ENCODE data around the gene ASPSCR1.

Gene ASPSCR1

GRCh38 chr17:81956607-81957589 lies 20.5 kb upstream of the ASPSCR1 start:
- H3K27me3 ChIP-seq (ENCODE audit: control insufficient read depth in 3 of 3, insufficient read depth in 3 of 3, low read depth in 1 of 3, low read length in 3 of 3): peaks cover 21 to 57% (median 45%) of the 10 kb centered on the region in 3 experiments
- peak overlapping the region; percentile 80 for H3K9ac ChIP-seq (ENCODE audit: low read depth, low read length, poor library complexity)
- H3K27ac ChIP-seq (replicated peaks; ENCODE audit: low read length): no peak overlapping the region
- H4K91ac ChIP-seq (ENCODE audit: low read depth, low read length, poor library complexity): no peak overlapping the region
- no CpG with 5 or more reads among the region's 45 CpGs for WGBS, 2 donors (ENCODE audit: extremely low coverage in 2 of 2, insufficient read length in 2 of 2, insufficient replicate concordance in 1 of 2)
- no peak overlapping the region for H4K8ac ChIP-seq (ENCODE audit: low read depth, low read length)
- H3K4me2 ChIP-seq (ENCODE audit: insufficient read depth, low read length, poor library complexity, severe bottlenecking): no peak overlapping the region
- H2BK12ac ChIP-seq (ENCODE audit: low read length): peak overlapping the region; percentile 94
- no peak overlapping the region for H3K4me3 ChIP-seq (ENCODE audit: low read length in 2 of 2)
- H2BK5ac ChIP-seq (ENCODE audit: low read length): peak overlapping the region; percentile 82
- no peaks in the 10 kb centered on the region for H3K79me1 ChIP-seq (ENCODE audit: low read depth, low read length)
- DNase-seq (ENCODE audit: low spot score): no peak
- H3K36me3 ChIP-seq (replicated peaks in 1 of 2; ENCODE audit: control insufficient read depth in 2 of 2, insufficient read depth in 2 of 2, low read length in 2 of 2): no peaks in the 10 kb centered on the region
- peak overlapping the region; percentile 35 for H2AFZ ChIP-seq (ENCODE audit: low read length)
- no peak overlapping the region for H3K14ac ChIP-seq (ENCODE audit: low read length)
- H2AK5ac ChIP-seq (ENCODE audit: low read depth, low read length): peak overlapping the region; percentile 68
- H3K18ac ChIP-seq (ENCODE audit: low read length): peak overlapping the region; percentile 71
- H2BK120ac ChIP-seq (ENCODE audit: low read depth, low read length): no peak overlapping the region
- peaks cover 0 to 7% of the 10 kb centered on the region in 2 donors for H3K4me1 ChIP-seq (ENCODE audit: control insufficient read depth in 2 of 2, insufficient read depth in 1 of 2, low read depth in 1 of 2, low read length in 2 of 2)
- peak overlapping the region; percentile 55 for H2BK15ac ChIP-seq (ENCODE audit: low read length)
- no peaks in the 10 kb centered on the region for H3K9me3 ChIP-seq (replicated peaks in 1 of 2; ENCODE audit: control insufficient read depth in 2 of 2, insufficient read depth in 1 of 2, low read depth in 1 of 2, low read length in 2 of 2)
- peak overlapping the region; percentile 85 for H3K23ac ChIP-seq (ENCODE audit: low read depth, low read length, poor library complexity)
- H3K4ac ChIP-seq (ENCODE audit: low read length): no peak overlapping the region

GRCh38 chr17:81957691-81958432 lies 19.6 kb upstream of the ASPSCR1 start:
- no peak for DNase-seq (ENCODE audit: low spot score)
- no peak overlapping the region for H3K18ac ChIP-seq (ENCODE audit: low read length)
- peaks cover 1% of the 10 kb centered on the region for H3K79me1 ChIP-seq (ENCODE audit: low read depth, low read length)
- peak overlapping the region; percentile 98 for H2BK12ac ChIP-seq (ENCODE audit: low read length)
- no peak overlapping the region for H2AFZ ChIP-seq (ENCODE audit: low read length)
- no peak overlapping the region for H3K4ac ChIP-seq (ENCODE audit: low read length)
- no peak overlapping the region for H3K4me2 ChIP-seq (ENCODE audit: insufficient read depth, low read length, poor library complexity, severe bottlenecking)
- H3K27me3 ChIP-seq (ENCODE audit: control insufficient read depth in 3 of 3, insufficient read depth in 3 of 3, low read depth in 1 of 3, low read length in 3 of 3): peaks cover 28 to 66% (median 54%) of the 10 kb centered on the region in 3 experiments
- H2BK15ac ChIP-seq (ENCODE audit: low read length): peak overlapping the region; percentile 17
- no peak overlapping the region for H3K27ac ChIP-seq (replicated peaks; ENCODE audit: low read length)
- H3K4me1 ChIP-seq (ENCODE audit: control insufficient read depth in 2 of 2, insufficient read depth in 1 of 2, low read depth in 1 of 2, low read length in 2 of 2): peaks cover 2 to 4% of the 10 kb centered on the region in 2 donors
- H2BK5ac ChIP-seq (ENCODE audit: low read length): no peak overlapping the region
- no peak overlapping the region for H3K14ac ChIP-seq (ENCODE audit: low read length)
- H3K9me3 ChIP-seq (replicated peaks in 1 of 2; ENCODE audit: control insufficient read depth in 2 of 2, insufficient read depth in 1 of 2, low read depth in 1 of 2, low read length in 2 of 2): no peaks in the 10 kb centered on the region
- H3K36me3 ChIP-seq (replicated peaks in 1 of 2; ENCODE audit: control insufficient read depth in 2 of 2, insufficient read depth in 2 of 2, low read length in 2 of 2): no peaks in the 10 kb centered on the region
- peak overlapping the region; percentile 75 for H2AK5ac ChIP-seq (ENCODE audit: low read depth, low read length)
- no peak overlapping the region for H3K23ac ChIP-seq (ENCODE audit: low read depth, low read length, poor library complexity)
- no peak overlapping the region for H4K8ac ChIP-seq (ENCODE audit: low read depth, low read length)
- H3K9ac ChIP-seq (ENCODE audit: low read depth, low read length, poor library complexity): no peak overlapping the region
- no peak overlapping the region for H2BK120ac ChIP-seq (ENCODE audit: low read depth, low read length)
- no peak overlapping the region for H3K4me3 ChIP-seq (ENCODE audit: low read length in 2 of 2)
- WGBS, 2 donors (ENCODE audit: extremely low coverage in 2 of 2, insufficient read length in 2 of 2, insufficient replicate concordance in 1 of 2): no CpG with 5 or more reads among the region's 19 CpGs
- H4K91ac ChIP-seq (ENCODE audit: low read depth, low read length, poor library complexity): no peak overlapping the region

- no peak overlapping the region for H4K91ac ChIP-seq (ENCODE audit: low read depth, low read length, poor library complexity)
- H3K27ac ChIP-seq (replicated peaks; ENCODE audit: low read length): no peak overlapping the region
- H3K9ac ChIP-seq (ENCODE audit: low read depth, low read length, poor library complexity): no peak overlapping the region
- peak overlapping the region; percentile 89 for H3K18ac ChIP-seq (ENCODE audit: low read length)
- no peak overlapping the region for H2BK5ac ChIP-seq (ENCODE audit: low read length)
- peaks cover 1% of the 10 kb centered on the region for H3K79me1 ChIP-seq (ENCODE audit: low read depth, low read length)
- no peaks in the 10 kb centered on the region for H3K36me3 ChIP-seq (replicated peaks in 1 of 2; ENCODE audit: control insufficient read depth in 2 of 2, insufficient read depth in 2 of 2, low read length in 2 of 2)
- H3K4me3 ChIP-seq (ENCODE audit: low read length in 2 of 2): no peak overlapping the region
- H2AFZ ChIP-seq (ENCODE audit: low read length): no peak overlapping the region
- H2BK12ac ChIP-seq (ENCODE audit: low read length): no peak overlapping the region
- DNase-seq (ENCODE audit: low spot score): no peak
- H3K4me1 ChIP-seq (ENCODE audit: control insufficient read depth in 2 of 2, insufficient read depth in 1 of 2, low read depth in 1 of 2, low read length in 2 of 2): peaks cover 2 to 4% of the 10 kb centered on the region in 2 donors
- H3K27me3 ChIP-seq (ENCODE audit: control insufficient read depth in 3 of 3, insufficient read depth in 3 of 3, low read depth in 1 of 3, low read length in 3 of 3): peaks cover 31 to 75% (median 61%) of the 10 kb centered on the region in 3 experiments
- peak overlapping the region; percentile 49 for H3K4me2 ChIP-seq (ENCODE audit: insufficient read depth, low read length, poor library complexity, severe bottlenecking)
- peak overlapping the region; percentile 94 for H2BK120ac ChIP-seq (ENCODE audit: low read depth, low read length)
- H4K8ac ChIP-seq (ENCODE audit: low read depth, low read length): no peak overlapping the region
- peak overlapping the region; percentile 19 for H2BK15ac ChIP-seq (ENCODE audit: low read length)
- H2AK5ac ChIP-seq (ENCODE audit: low read depth, low read length): peak overlapping the region; percentile 97
- H3K23ac ChIP-seq (ENCODE audit: low read depth, low read length, poor library complexity): peak overlapping the region; percentile 98
- no CpG with 5 or more reads among the region's 15 CpGs for WGBS, 2 donors (ENCODE audit: extremely low coverage in 2 of 2, insufficient read length in 2 of 2, insufficient replicate concordance in 1 of 2)
- no peaks in the 10 kb centered on the region for H3K9me3 ChIP-seq (replicated peaks in 1 of 2; ENCODE audit: control insufficient read depth in 2 of 2, insufficient read depth in 1 of 2, low read depth in 1 of 2, low read length in 2 of 2)
- H3K4ac ChIP-seq (ENCODE audit: low read length): no peak overlapping the region
- peak overlapping the region; percentile 96 for H3K14ac ChIP-seq (ENCODE audit: low read length)
These were observed 18.6 kb upstream of the ASPSCR1 start for GRCh38 chr17:81958633-81959342.

All from neuronal stem cell (in vitro differentiated cells).